Chondrocyte (in vitro differentiated cells): ENCODE results near the gene C10orf120. TPM values are rescaled to one million over a fixed set of nuclear protein-coding genes. Genes with fewer than 3 reads are reported as not detected.

ENCODE experiments used
- DNase-seq: peaks from one replicate; pipeline ENCODE4 v3.0.0; 2021; ENCODE audit warnings: mixed read lengths, low spot score
- H3K27ac Mint-ChIP-seq: one replicate; pipeline ENCODE4 v1.8.0; 2021; ENCODE audit warnings: mild to moderate bottlenecking, moderate library complexity, mixed read lengths; ENCODE audit not compliant: unreplicated experiment
- H3K27me3 Mint-ChIP-seq: 2 replicates; pipeline ENCODE4 v1.8.0; 2021; ENCODE audit warnings: low read depth, mixed read lengths
- H3K36me3 Mint-ChIP-seq: 2 replicates; pipeline ENCODE4 v1.8.0; 2021; ENCODE audit warnings: low read depth, mixed read lengths
- H3K4me1 Mint-ChIP-seq: 2 replicates; pipeline ENCODE4 v1.8.0; 2021; ENCODE audit warnings: low read depth, mild to moderate bottlenecking, mixed read lengths
- H3K4me3 Mint-ChIP-seq: one replicate; pipeline ENCODE4 v1.8.0; 2021; ENCODE audit warnings: mild to moderate bottlenecking, moderate library complexity, mixed read lengths; ENCODE audit not compliant: unreplicated experiment
- H3K9me3 Mint-ChIP-seq: 2 replicates; pipeline ENCODE4 v1.8.0; 2021; ENCODE audit warnings: low read depth, mixed read lengths
- total RNA-seq: library from RNA; stranded (reverse); gene quantifications from 3 replicates; pipeline ENCODE4 v1.2.1, GENCODE V29; 2021
- TF ChIP-seq, protein P1 (sequence below): fragments of 200-600 bp; sonication (generic); IDR thresholded peaks from 2 replicates; pipeline ENCODE4 v1.5.0; 2021; ENCODE audit warnings: antibody characterized with exemption, mild to moderate bottlenecking, moderate library complexity

The C10orf120 gene
- total RNA-seq, 1 donor from 2014 or later = not detected

DNA sequence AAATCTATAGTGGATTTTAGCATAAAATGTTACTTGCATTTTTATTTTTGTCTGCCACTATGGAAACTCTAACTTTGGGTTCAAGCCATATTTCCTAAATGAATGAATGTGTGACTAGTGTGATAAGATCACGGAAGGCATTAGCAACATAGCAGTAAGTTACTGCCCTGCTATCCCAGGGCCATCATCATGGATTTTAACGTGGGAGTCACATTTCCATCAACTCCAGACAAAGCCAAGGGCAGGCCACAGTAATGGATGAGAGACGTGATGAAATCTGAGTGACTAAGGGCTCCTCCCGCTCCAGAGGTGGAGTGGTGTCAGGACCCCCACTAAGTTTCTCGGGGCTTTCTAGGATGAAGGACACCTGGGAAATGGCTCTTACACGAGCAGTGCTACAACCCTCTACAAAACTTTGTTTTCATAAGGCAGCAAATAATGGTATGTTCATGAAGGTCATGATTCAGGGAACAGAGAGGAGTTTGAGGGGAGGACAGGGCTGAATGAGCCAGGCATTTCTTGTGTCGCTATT lies 34.3 kb downstream of the C10orf120 start:
- H3K27me3 Mint-ChIP-seq = peaks cover 47% of the 10 kb centered on the region
- H3K27ac Mint-ChIP-seq = no peak overlapping the region
- TF ChIP-seq, protein P1, sequence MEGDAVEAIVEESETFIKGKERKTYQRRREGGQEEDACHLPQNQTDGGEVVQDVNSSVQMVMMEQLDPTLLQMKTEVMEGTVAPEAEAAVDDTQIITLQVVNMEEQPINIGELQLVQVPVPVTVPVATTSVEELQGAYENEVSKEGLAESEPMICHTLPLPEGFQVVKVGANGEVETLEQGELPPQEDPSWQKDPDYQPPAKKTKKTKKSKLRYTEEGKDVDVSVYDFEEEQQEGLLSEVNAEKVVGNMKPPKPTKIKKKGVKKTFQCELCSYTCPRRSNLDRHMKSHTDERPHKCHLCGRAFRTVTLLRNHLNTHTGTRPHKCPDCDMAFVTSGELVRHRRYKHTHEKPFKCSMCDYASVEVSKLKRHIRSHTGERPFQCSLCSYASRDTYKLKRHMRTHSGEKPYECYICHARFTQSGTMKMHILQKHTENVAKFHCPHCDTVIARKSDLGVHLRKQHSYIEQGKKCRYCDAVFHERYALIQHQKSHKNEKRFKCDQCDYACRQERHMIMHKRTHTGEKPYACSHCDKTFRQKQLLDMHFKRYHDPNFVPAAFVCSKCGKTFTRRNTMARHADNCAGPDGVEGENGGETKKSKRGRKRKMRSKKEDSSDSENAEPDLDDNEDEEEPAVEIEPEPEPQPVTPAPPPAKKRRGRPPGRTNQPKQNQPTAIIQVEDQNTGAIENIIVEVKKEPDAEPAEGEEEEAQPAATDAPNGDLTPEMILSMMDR = no peak
- no peak for DNase-seq
- H3K36me3 Mint-ChIP-seq = no peaks in the 10 kb centered on the region
- H3K4me1 Mint-ChIP-seq = no peaks in the 10 kb centered on the region
- H3K4me3 Mint-ChIP-seq = no peak overlapping the region
- H3K9me3 Mint-ChIP-seq = no peaks in the 10 kb centered on the region

DNA sequence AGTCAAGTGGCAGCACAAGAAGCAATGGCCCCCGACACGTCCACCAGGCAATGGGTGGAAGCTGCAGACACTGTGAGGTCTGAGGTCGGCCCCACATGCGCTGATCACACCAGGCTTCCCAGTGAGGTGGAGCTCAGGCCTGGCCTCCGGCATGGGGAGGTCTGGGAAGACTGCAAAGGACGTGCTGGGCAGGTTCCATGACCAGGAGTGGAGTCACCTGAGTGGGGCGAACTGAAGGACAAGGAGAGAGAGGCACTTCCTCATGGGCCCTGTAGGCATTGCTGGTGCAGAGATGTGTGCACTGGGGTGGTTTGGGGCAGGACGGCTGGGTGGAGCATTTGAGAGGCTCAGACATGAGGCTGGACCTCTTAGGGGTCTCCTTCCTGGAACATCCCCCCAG lies 35.1 kb downstream of the C10orf120 start:
- no peak overlapping the region for H3K27ac Mint-ChIP-seq
- no peak overlapping the region for H3K4me3 Mint-ChIP-seq
- no peaks in the 10 kb centered on the region for H3K36me3 Mint-ChIP-seq
- H3K27me3 Mint-ChIP-seq = peaks cover 47% of the 10 kb centered on the region
- no peaks in the 10 kb centered on the region for H3K4me1 Mint-ChIP-seq
- no peaks in the 10 kb centered on the region for H3K9me3 Mint-ChIP-seq
- no peak for DNase-seq
- TF ChIP-seq, protein P1 = no peak

DNA sequence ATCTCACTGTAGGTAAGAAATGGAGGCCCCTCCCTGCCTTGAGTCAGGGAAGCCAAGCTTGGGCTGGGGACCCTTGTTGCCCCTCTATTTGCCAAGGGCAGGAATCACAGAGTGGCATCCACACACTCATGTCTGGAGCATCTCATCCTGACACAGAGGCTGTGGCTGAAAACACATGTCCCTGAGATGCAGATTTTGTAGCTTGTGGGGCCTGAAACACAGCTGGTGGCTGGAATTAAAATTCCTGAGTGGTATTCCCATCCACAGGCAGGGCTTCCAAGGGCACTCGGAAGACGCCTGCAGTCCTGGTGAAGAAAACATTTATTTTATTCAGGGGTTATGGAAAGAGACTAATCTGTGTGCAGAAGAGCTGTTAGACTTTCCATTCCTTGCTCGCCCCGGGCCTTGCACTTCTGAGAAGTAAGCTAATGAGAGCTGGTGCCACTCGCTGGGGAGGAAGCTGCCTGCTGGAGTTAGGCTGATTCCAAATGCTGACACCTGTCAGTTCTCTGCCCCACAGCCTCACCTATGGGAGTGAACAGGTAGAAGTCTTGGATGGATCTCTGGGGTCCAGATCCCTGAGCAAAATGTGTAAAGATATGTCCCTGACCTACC lies 36.0 kb downstream of the C10orf120 start:
- Mint-ChIP-seq H3K27me3 (peaks cover 50% of the 10 kb centered on the region), H3K4me1 (no peaks in the 10 kb centered on the region), H3K36me3 (no peaks in the 10 kb centered on the region), H3K27ac (no peak overlapping the region), H3K9me3 (no peaks in the 10 kb centered on the region), H3K4me3 (no peak overlapping the region)
- TF ChIP-seq, protein P1 = no peak
- DNase-seq = no peak

DNA sequence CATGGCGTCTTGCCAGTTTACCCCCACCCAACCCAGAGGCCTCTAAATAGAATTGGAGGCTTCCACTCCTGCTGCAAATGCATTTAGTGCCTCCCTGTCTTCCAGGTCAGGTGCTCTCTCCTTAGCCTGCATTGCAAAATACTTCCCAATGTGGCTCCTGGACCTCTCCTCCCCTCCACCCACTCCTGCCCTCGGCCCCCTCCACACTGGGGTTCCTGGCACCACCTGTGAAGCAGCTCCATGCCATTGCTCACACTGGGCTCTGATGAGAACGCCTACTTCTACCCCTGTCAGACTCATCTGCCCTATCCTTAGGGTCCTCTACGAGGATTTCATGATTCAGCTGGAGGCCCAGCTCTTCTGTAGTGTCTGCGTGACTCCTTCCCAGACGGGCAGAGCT lies 37.4 kb downstream of the C10orf120 start:
- peaks cover 42% of the 10 kb centered on the region for H3K27me3 Mint-ChIP-seq
- no peaks in the 10 kb centered on the region for H3K36me3 Mint-ChIP-seq
- H3K9me3 Mint-ChIP-seq = no peaks in the 10 kb centered on the region
- no peak for DNase-seq
- no peak overlapping the region for H3K4me3 Mint-ChIP-seq
- no peak overlapping the region for H3K27ac Mint-ChIP-seq
- TF ChIP-seq, protein P1 = no peak
- H3K4me1 Mint-ChIP-seq = no peaks in the 10 kb centered on the region

DNA sequence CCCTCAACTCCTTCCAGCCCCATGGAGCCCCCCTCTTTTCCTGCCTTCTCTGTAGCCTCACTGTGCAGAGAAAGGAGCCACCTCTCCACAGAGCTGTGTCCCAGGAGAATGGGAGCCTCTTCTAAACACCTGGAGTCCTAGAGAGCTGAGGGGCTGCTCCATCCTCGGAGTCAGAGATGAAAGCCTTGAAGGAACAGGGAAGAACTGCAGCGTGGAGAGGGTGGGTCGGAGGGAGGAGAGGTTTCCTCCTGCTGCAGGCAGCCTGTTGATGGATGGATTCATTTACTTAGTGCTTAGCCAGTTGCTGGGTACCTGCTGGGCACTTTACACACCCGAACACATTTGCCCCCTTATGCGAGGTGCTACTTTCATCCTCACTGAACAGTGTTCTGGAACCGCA lies 39.0 kb downstream of the C10orf120 start:
- Mint-ChIP-seq H3K36me3 (no peaks in the 10 kb centered on the region), H3K9me3 (no peaks in the 10 kb centered on the region), H3K27ac (no peak overlapping the region), H3K4me3 (no peak overlapping the region), H3K4me1 (peaks cover 5% of the 10 kb centered on the region), H3K27me3 (peaks cover 39% of the 10 kb centered on the region)
- DNase-seq = no peak
- TF ChIP-seq, protein P1 = no peak
